NB4 (cell line): ENCODE results near the gene PHLDA3.

Experiments used
- MYC ChIP-seq: IDR thresholded peaks from 2 replicates; pipeline ENCODE4 v1.6.1; 2011; ENCODE audit warnings: low read depth, low read length
- POLR2A ChIP-seq: IDR thresholded peaks from 2 replicates; pipeline ENCODE4 v1.6.1; 2011; ENCODE audit warnings: mild to moderate bottlenecking; ENCODE audit not compliant: insufficient read length; ENCODE audit errors: extremely low read depth
- TF ChIP-seq, protein P1 (sequence below): IDR thresholded peaks from 2 replicates; pipeline ENCODE4 v1.6.1; 2011; ENCODE audit warnings: low read depth, low read length
- TF ChIP-seq, protein P2 (sequence below): IDR thresholded peaks from one replicate; pipeline ENCODE4 v1.5.1; 2012; ENCODE audit warnings: low read depth, low read length

DNA sequence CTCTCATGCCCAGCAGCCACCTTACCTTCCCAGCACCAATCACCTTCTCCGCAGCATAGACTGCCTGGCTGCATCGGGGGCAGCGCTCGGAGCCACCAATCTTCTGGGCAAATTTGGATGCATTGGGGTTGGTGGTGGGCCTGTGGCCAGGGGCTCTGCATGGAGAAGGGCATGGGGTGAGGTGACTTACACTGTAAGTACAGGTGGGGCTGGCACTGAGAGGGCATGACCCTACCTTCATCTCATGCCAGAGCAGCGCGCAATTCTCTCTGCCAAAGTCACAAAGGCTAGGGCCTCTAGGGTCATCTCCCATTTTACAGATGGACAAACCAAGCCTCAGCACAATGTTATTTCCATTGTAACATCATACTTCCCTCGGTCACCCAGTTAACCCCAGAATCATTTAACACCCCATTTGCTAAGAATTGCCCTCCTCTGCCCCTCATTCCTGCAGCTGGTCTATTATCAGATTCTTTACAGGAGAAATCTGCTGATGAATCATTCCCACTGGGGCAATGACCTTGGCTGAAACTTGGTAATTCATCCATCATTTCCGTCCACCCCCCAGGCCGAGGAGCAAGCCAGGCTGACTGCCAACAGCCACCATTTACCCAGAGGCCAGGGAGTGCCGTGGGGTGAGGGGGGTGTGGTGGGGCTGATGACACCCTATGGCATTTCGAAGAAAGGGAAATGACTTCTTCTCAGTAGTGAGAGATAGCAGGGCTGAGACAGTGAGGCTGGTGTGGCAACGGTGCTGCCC lies 20.0 kb upstream of the PHLDA3 start:
- TF ChIP-seq, protein P1, sequence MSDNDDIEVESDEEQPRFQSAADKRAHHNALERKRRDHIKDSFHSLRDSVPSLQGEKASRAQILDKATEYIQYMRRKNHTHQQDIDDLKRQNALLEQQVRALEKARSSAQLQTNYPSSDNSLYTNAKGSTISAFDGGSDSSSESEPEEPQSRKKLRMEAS, result no peak
- TF ChIP-seq POLR2A (no peak), MYC (no peak)
- TF ChIP-seq, protein P2, sequence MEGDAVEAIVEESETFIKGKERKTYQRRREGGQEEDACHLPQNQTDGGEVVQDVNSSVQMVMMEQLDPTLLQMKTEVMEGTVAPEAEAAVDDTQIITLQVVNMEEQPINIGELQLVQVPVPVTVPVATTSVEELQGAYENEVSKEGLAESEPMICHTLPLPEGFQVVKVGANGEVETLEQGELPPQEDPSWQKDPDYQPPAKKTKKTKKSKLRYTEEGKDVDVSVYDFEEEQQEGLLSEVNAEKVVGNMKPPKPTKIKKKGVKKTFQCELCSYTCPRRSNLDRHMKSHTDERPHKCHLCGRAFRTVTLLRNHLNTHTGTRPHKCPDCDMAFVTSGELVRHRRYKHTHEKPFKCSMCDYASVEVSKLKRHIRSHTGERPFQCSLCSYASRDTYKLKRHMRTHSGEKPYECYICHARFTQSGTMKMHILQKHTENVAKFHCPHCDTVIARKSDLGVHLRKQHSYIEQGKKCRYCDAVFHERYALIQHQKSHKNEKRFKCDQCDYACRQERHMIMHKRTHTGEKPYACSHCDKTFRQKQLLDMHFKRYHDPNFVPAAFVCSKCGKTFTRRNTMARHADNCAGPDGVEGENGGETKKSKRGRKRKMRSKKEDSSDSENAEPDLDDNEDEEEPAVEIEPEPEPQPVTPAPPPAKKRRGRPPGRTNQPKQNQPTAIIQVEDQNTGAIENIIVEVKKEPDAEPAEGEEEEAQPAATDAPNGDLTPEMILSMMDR, result no peak
